Fibroblast of the aortic adventitia (primary cell): Measurements from ENCODE around the gene VDR. TPM values are rescaled to one million over a fixed set of nuclear protein-coding genes. Genes with fewer than 3 reads are reported as not detected.

Experiments
- DNase-seq: peaks from one replicate; pipeline ENCODE4 v3.0.0-alpha.2; 2010; ENCODE audit warnings: low read depth
- H3K4me3 ChIP-seq: 2 replicates; pipeline ENCODE4 v1.5.1; 2011; ENCODE audit warnings: low read depth, mild to moderate bottlenecking, control low read depth, low read length, moderate library complexity
- total RNA-seq: library from RNA; depleted of rRNA; stranded (reverse); fragments of >200 nt; gene quantifications from 2 replicates; pipeline ENCODE4 v1.2.3, GENCODE V29; 2012; ENCODE audit warnings: low replicate concordance
- TF ChIP-seq, protein P1 (sequence below): IDR thresholded peaks from 2 replicates; pipeline ENCODE4 v1.5.1; 2011; ENCODE audit warnings: mild to moderate bottlenecking, low read length, control low read depth, inconsistent platforms; ENCODE audit not compliant: insufficient read depth

The VDR gene
- total RNA-seq, 1 donor: 12.5 TPM

DNA sequence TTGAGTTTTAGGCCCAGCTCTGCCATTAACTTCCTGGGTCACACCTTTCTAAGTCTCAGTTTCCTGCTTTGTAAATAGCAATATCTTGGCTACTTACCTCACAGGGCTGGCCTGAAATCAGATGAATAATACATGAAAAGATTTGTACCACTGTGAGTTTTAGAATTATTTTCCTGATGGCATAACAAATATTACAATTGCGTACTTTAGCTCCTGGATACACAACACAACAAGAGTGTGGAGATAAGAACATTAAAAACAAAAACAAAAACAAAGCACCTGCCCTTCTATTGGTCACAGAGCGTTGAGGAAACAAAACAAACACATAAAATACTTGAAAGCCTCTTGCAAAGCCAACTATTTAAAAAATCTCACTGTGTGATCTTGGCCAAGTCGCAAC is 80.2 kb downstream of the VDR start:
- TF ChIP-seq, protein P1, sequence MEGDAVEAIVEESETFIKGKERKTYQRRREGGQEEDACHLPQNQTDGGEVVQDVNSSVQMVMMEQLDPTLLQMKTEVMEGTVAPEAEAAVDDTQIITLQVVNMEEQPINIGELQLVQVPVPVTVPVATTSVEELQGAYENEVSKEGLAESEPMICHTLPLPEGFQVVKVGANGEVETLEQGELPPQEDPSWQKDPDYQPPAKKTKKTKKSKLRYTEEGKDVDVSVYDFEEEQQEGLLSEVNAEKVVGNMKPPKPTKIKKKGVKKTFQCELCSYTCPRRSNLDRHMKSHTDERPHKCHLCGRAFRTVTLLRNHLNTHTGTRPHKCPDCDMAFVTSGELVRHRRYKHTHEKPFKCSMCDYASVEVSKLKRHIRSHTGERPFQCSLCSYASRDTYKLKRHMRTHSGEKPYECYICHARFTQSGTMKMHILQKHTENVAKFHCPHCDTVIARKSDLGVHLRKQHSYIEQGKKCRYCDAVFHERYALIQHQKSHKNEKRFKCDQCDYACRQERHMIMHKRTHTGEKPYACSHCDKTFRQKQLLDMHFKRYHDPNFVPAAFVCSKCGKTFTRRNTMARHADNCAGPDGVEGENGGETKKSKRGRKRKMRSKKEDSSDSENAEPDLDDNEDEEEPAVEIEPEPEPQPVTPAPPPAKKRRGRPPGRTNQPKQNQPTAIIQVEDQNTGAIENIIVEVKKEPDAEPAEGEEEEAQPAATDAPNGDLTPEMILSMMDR: no peak
- H3K4me3 ChIP-seq: no peak overlapping the region
- DNase-seq: no peak

DNA sequence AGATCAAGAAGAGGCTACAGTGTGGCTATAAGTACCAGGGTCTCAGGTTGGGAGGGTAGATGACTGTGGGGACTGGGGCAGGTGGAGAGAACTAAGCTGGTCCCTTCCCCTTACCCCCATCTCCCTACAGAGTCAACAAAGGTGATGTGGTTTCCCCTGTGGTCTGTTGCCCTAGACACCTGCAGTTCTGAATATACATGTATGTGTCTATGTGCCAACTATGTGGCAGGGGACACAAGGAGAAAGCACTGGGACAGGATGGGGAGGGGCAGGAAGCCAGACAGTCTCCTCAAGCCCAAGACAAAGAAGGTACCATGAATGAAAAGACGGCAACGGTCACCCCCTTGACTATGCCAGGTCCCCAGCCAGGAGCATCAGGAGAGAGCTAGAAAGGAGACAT is 80.6 kb downstream of the VDR start:
- no peak overlapping the region for H3K4me3 ChIP-seq
- DNase-seq: no peak
- TF ChIP-seq, protein P1: no peak

DNA sequence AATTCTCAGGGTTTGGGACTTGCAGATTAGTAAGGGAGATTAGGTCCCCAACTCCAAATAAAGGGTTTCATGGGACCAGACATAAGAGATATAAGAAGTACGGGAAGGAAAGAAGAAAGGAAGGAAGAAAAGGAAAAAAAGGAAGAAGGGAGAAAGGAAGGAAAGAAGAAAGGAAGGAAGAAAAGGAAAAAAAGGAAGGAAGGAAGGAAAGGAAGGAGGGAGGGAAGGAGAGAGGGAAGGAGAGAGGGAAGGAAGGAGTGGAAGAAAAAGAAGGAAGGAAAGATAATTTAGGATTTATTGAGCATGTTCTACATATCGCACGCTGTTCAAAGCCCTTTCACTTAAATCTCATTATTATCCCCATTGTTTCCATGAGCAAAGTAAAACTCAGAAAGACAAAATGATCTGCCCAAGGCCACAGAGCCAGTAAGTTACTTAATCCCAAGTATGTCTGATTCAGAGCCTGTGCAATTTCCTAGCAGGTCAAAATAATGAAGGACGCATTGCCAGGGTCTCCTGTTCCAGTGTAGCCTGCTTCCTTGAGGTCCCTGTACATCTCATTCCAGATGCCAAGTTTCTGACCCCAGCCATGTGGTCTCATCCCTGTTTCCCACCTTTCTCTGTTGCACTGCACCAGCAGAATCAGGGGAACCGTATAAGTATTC is 81.2 kb downstream of the VDR start:
- H3K4me3 ChIP-seq: no peak overlapping the region
- peak; percentile 61 for DNase-seq
- TF ChIP-seq, protein P1: no peak

DNA sequence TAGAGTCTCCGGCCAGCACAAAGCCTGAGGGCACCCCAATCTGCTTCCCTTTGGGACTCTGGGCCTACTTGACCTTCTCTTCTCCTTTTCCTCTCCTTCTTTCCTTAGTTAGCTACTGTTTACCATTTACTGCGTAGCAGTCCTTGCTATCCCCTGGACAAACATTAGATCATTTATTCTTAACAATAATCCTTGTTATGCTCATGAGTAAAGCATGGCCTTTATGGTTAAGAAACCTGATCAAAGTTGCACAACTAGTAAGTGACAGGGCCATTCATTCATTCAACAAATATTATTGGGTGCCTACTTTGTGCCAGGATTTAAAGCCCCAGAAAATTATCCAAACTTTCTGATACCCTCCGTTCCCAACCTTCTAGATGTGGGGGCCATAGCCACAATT is 81.9 kb downstream of the VDR start:
- DNase-seq: no peak
- TF ChIP-seq, protein P1: no peak
- no peak overlapping the region for H3K4me3 ChIP-seq

DNA sequence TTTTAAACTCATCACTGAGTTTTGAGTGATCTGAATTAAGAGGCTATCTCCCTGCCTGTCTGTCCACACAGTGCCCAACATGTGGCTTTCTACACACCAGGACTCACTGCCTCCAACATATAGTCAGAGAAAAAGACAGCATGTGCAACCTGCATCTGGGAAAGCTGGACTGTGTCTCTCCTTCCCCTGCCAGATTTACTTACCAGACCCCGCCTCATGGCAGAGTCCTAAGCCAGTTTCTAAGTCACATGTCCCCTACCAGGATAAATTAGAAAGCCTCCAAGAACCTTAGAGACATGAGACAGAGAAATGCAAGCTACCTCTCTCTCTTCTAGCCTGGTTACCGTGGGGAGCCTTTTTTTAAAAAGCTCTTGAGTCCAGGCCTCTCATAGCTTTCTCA is 82.4 kb downstream of the VDR start:
- DNase-seq: no peak
- H3K4me3 ChIP-seq: no peak overlapping the region
- TF ChIP-seq, protein P1: no peak

DNA sequence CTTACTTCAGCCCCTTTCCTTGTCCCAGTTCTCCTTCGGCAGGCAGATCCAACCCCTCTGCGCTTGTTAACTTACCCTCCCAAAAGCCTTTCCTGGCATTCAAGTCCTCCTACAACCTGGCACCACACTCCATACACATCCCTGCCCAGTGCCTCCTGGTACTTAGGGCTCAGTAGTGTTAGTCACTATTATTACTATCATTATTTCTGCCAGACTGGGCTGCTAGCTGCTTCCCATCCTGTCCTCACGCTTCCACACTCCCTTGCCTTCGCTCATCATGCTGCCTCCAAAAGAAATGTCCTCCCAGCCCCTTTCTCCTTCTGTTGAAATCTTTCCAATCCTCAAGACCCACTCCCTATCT is 83.5 kb downstream of the VDR start:
- DNase-seq: no peak
- H3K4me3 ChIP-seq: no peak overlapping the region
- TF ChIP-seq, protein P1: no peak

DNA sequence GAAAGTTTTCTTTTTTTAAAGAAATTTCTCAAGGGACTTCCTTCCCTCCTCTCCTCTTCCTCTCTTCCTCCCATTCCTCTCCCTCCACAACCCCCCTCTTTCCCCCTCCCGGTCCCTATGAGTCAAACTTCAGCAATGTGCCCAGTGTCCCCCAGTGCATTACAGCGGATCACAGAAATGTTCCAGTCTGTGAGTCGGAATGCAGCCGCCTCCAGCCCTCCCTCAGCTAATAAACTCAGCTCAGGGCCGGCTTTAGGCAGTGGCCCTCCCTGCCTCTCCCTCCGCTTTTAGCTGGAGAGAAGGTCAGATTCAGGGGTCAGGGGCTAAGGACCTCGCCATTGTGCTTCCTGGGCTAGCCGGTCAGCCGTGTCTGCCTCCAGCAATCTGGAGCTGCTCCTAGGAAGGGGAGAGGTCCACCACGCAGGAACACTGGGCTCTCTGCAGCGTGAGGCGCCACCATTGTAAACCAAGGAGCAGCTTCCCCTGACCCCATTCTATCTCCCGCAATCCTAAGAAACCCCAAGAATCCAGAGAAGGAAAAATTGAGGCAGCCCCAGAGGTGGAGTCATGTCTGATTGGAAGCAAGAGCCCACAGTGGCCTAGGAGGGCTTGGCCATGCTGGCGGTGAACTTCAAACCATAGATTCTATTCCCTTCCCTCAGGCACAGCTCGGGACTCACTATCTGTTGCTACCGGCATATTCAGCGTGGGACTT is 84.0 kb downstream of the VDR start:
- TF ChIP-seq, protein P1: no peak
- H3K4me3 ChIP-seq: peak overlapping the region; percentile 88
- peak; percentile 98 for DNase-seq
